GM21360 (cell line): ENCODE data around the gene CXCL5.
"Not testable (repeated sequence)": the region's sequence is repeated elsewhere in the genome, so short reads cannot be mapped to it uniquely, and the experiment has no call there.

Source experiments
- ATAC-seq: cut with Tn5 transposase; IDR thresholded peaks from one replicate; pipeline ENCODE4 v1.9.1; 2021; ENCODE audit warnings: mild to moderate bottlenecking, moderate library complexity; ENCODE audit not compliant: unreplicated experiment

Gene CXCL5

DNA sequence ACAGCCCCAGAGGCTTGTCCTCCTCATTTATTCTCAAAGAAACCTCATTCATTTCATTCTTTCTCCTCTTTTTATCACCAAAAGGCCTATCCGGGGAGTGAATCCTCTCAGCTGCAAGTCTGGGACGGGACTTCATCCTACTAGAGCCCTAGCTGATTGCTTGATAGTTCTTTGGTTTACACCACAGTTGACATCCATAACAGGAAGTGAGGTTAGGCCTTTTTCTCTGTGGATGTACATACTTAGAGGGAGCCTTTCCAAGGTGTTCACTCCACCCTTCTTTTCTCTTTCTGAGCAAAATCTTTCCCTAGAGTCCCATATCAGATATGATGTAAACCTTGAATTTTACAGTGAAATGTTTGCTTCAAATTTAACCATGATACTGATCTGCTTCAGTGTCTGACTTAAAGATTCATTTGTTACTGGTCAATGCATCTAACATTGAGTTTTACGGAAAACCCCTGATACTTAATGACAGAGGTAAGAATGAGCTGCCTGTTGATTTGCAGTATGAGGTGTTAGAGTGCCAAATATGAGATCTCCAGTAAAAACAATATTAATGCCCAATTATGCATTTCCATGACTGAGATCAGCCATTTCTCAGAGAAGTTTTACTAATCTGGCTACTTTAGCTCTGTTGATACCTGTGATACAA, 16.8 kb upstream of the CXCL5 start:
- no peak for ATAC-seq

DNA sequence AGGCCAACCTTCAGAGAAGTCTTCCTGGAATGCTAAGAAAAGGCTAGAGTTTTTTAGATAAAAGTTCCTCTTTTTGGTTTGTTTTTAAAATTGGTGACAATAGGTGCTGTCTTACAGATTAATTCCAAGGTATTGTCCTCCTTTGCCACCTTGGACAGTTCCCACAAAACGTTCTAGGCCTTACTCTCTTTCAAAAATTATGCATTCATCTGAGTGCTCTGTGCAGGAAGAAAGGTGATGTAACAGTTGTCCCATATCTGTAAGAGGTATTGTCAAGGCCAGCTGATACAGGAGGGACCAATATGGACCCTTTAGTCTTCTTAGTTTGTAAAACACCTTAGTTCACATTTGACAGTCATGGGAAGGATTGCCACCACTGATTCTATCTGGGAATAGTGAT, 15.9 kb upstream of the CXCL5 start:
- no peak for ATAC-seq

- no peak for ATAC-seq
These were observed 14.8 kb upstream of the CXCL5 start for GRCh38 chr4:74013264-74013663.

GRCh38 chr4:74012130-74012529, 13.7 kb upstream of the CXCL5 start:
- ATAC-seq: no peak

- no peak for ATAC-seq
These were observed 10.8 kb upstream of the CXCL5 start for GRCh38 chr4:74009307-74009706.

- ATAC-seq: no peak
These were observed 7.6 kb upstream of the CXCL5 start for GRCh38 chr4:74006009-74006476.

DNA sequence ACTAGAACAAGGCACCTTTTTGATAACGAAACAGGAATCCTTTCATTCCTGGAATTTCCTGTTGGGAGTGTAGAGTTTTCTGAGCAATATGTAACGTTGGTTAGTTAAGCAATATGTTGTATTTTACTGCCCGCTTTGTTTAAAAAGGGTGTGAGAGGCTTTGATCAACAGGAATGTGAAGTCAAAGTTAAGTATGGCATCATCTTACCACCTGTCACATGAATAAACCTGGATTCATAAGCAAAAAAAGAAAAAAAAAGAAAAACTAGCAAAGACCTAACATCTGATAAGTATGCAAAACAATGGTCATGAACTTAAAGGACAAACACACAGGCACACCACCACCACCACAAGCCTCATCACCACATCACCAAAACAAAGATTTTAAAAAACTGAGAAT, 7.1 kb upstream of the CXCL5 start:
- no peak for ATAC-seq

GRCh38 chr4:74004668-74005067, 6.2 kb upstream of the CXCL5 start:
- no peak for ATAC-seq

DNA sequence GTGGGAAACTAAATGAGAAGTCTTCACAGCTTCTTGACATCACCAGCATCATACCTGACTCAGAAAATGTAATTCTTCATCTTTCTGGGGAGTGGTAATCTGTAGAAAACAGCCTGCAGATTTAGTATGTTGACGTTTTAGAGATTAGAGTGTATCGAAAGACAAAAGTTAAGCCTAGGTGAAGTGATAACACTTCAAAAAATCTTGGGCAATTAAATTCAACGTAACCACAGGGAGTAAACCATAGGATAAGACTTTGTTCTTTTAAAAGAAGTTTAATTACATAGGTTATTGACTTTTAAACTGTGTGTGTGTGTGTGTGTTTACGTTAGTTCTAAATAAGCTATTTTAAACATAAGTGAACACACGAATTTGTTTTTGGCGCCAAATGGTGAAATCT, 1.8 kb upstream of the CXCL5 start:
- ATAC-seq: no peak

GRCh38 chr4:73992050-73992449, 6.4 kb downstream of the CXCL5 start:
- no peak for ATAC-seq

DNA sequence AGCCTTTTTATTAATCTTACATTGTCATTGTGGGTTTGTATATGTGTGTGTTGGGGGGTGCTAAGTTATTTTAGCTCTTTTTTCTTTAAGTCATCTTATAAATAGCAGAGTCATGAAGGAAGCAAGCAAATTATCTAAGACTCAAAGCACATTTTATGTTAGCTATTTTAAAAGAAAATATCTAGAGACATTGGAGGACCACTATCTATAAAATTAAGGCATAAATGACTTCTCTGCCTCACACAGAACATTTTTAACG, 6.8 kb downstream of the CXCL5 start:
- no peak for ATAC-seq

- no peak for ATAC-seq
These were observed 7.3 kb downstream of the CXCL5 start for GRCh38 chr4:73990988-73991741.

GRCh38 chr4:73989928-73990327, 8.5 kb downstream of the CXCL5 start:
- no peak for ATAC-seq

GRCh38 chr4:73989031-73989430, 9.4 kb downstream of the CXCL5 start:
- no peak for ATAC-seq

DNA sequence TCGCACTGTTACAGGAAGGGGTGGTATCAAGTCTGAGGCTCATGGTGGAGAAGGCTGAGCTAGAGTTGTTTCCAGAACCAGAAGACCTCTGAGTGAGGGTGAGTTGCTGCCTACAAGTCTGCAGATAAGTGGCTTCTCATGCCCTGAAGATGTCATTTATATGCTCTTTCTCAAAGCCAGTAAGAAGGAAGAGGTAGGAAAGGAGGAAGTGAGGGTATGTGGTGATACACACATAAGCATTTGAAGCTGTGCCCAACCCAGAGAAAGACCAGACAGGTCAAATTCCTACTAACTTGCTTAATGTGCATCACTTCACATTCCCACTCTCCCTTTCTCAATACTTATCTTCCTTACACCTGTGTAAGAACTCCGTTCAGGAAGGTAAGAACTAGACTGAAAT, 10.4 kb downstream of the CXCL5 start, which contains the start of gene PPBP:
TSS of gene PPBP (minus strand) at position 130 of the 400 bp plus-strand sequence. CDS start at position 43, 87 bp downstream.
- no peak for ATAC-seq

DNA sequence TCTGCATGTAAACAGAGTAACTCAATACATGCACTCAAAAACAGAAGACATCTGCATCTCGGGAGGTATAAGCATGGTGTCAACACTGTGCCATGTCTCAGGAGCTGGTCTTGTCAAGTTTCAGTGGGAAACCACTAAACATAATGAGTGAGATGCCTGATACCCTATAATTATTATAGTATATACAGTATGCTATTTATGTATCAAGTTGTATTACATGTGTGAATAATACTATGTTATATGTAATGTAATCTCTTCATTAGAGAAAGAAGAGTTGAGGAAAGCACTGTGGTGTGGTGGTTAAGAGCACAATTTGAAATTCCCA, 13.0 kb downstream of the CXCL5 start:
- ATAC-seq: no peak

DNA sequence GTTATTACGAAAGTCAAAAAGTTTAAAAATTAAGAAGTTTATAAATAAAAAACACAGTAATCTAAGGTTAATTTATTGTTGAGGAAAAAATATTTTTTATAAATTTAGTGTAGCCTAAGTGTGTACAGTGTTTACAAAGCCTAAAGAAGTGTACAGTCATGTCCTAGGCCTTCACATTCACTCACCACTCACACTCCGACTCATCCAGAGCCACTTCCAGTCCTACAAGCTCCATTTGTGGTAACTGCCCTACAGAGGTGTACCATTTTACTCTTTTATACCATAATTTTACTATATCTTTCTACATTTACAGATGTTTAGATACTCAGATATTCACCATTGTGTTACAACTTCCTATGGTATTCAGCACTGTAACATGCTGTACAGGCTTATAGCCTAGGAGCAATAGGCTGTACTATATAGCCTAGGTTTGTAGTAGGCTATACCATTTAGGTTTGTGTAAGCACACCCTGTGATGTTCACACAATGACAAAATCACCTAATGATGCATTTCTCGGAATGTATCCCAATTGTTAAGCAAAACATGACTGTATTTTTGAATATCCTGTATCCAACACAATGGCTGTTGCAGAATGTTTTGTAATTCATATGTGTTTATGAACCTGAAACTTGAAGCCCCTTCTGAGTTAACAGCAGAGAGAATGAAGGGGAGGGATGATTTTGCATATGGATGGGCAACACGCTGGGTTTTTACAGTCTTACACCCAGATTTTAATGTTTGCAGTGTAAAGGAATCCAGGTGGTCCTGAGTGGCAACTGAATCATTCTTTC, 13.5 kb downstream of the CXCL5 start:
- ATAC-seq: no peak

GRCh38 chr4:73981175-73981574, 17.3 kb downstream of the CXCL5 start:
- not testable (repeated sequence) for ATAC-seq

DNA sequence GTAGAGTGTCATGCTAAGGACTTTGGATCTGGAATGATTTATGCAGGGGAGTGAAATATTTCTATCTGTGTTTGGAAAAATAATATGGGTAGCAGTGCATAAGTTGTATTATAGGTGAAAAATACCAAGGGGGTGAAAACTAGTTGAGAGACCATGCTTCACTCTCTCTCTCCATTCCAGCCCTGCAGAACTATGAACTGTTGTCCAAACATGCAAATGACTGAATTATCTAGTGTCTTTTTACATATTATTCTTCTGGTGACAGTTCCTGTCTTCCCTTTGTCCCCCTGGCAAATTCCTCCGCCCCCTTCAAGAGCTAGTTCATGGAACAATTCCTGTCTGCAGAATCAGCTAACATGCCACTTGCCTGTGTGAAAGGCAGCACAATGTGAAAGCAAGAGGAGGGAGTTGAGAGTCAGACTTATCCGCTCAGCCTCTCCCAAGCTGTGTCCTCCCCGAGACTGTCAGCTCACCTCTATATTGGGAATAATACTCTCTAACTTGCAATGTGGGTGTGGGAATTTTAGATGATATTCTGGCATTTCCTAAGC, 19.0 kb downstream of the CXCL5 start:
- ATAC-seq: no peak

GRCh38 chr4:73978886-73979285, 19.6 kb downstream of the CXCL5 start:
- no peak for ATAC-seq

DNA sequence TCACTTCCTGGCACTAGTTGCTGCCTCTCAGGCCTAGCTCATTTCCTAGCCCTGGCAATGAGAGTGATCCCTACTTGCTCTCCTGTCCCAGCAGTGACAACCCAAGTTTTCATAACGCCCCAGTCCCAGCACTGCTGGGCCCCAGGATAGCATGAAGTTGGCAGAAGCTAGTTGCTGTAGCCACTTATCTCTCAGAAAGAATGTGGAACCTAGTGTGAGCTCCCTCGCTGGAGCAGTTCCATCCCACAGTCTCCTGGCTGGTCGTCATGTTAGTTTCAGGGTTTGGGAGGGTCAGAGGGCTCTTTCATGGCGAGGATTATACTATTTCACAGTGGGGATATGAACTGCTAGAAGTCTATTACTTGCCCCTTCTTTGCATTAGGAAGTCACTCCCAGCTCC, 21.8 kb downstream of the CXCL5 start:
- no peak for ATAC-seq

GRCh38 chr4:73976217-73976616, 22.3 kb downstream of the CXCL5 start:
- ATAC-seq: no peak
